ENCODE results near the gene NUDT6. TPM values are rescaled to one million over a fixed set of nuclear protein-coding genes. Genes with fewer than 3 reads are reported as not detected.
"Not testable (repeated sequence)": the region's sequence is repeated elsewhere in the genome, so short reads cannot be mapped to it uniquely, and the experiment has no call there.

NUDT6 gene
- total RNA-seq, 2 donors from 2014 or later: 4.9 to 18.5 TPM

GRCh38 chr4:122875949-122876348 is 46.4 kb downstream of the NUDT6 start:
- no peak overlapping the region for H3K4me3 ChIP-seq
- H3K27me3 ChIP-seq: no peaks in the 10 kb centered on the region
- peaks cover 4% of the 10 kb centered on the region for H3K36me3 ChIP-seq
- DNase-seq (ENCODE audit: low spot score): no peak
- no peak overlapping the region for H3K27ac ChIP-seq
- no peaks in the 10 kb centered on the region for H3K9me3 ChIP-seq
- H3K4me1 ChIP-seq: no peaks in the 10 kb centered on the region
- no peak for TF ChIP-seq CTCF (IDR thresholded peaks at IDR 0.05)

GRCh38 chr4:122873821-122874593 is 48.4 kb downstream of the NUDT6 start:
- Histone ChIP-seq H3K4me1 (no peaks in the 10 kb centered on the region), H3K4me3 (no peak overlapping the region), H3K27ac (no peak overlapping the region), H3K9me3 (no peaks in the 10 kb centered on the region), H3K36me3 (no peaks in the 10 kb centered on the region), H3K27me3 (no peaks in the 10 kb centered on the region)
- TF ChIP-seq CTCF (IDR thresholded peaks at IDR 0.05): no peak
- no peak for DNase-seq (ENCODE audit: low spot score)

GRCh38 chr4:122873146-122873545 is 49.3 kb downstream of the NUDT6 start:
- H3K4me1 ChIP-seq: no peaks in the 10 kb centered on the region
- DNase-seq (ENCODE audit: low spot score): no peak
- no peak for TF ChIP-seq CTCF (IDR thresholded peaks at IDR 0.05)
- H3K4me3 ChIP-seq: no peak overlapping the region
- H3K9me3 ChIP-seq: no peaks in the 10 kb centered on the region
- no peak overlapping the region for H3K27ac ChIP-seq
- H3K36me3 ChIP-seq: no peaks in the 10 kb centered on the region
- no peaks in the 10 kb centered on the region for H3K27me3 ChIP-seq

- H3K4me3 ChIP-seq; H3K27me3 ChIP-seq; H3K9me3 ChIP-seq; H3K36me3 ChIP-seq; H3K4me1 ChIP-seq; DNase-seq (ENCODE audit: low spot score); H3K27ac ChIP-seq: not testable (repeated sequence)
Measured at GRCh38 chr4:122868235-122868634, 54.2 kb downstream of the NUDT6 start.

GRCh38 chr4:122865425-122865824 is 57.0 kb downstream of the NUDT6 start:
- H3K36me3 ChIP-seq: no peaks in the 10 kb centered on the region
- no peak for DNase-seq (ENCODE audit: low spot score)
- no peak overlapping the region for H3K4me3 ChIP-seq
- no peaks in the 10 kb centered on the region for H3K4me1 ChIP-seq
- H3K9me3 ChIP-seq: no peaks in the 10 kb centered on the region
- H3K27me3 ChIP-seq: no peaks in the 10 kb centered on the region
- TF ChIP-seq CTCF (IDR thresholded peaks at IDR 0.05): no peak
- no peak overlapping the region for H3K27ac ChIP-seq

GRCh38 chr4:122863639-122864038 is 58.8 kb downstream of the NUDT6 start:
- Histone ChIP-seq H3K9me3 (no peaks in the 10 kb centered on the region), H3K27ac (no peak overlapping the region), H3K4me3 (no peak overlapping the region), H3K4me1 (no peaks in the 10 kb centered on the region), H3K27me3 (no peaks in the 10 kb centered on the region), H3K36me3 (no peaks in the 10 kb centered on the region)
- TF ChIP-seq CTCF (IDR thresholded peaks at IDR 0.05): no peak
- DNase-seq (ENCODE audit: low spot score): no peak
